SIG-M5 treated with dmso at 0.1 percent for 504 hours (cell line): ENCODE data around the gene C16orf82.

Experiments
- DNase-seq: peaks from one replicate; lab custom pipeline; 2025; ENCODE audit not compliant: unreplicated experiment; lab: John Stamatoyannopoulos, UW

Gene C16orf82

DNA sequence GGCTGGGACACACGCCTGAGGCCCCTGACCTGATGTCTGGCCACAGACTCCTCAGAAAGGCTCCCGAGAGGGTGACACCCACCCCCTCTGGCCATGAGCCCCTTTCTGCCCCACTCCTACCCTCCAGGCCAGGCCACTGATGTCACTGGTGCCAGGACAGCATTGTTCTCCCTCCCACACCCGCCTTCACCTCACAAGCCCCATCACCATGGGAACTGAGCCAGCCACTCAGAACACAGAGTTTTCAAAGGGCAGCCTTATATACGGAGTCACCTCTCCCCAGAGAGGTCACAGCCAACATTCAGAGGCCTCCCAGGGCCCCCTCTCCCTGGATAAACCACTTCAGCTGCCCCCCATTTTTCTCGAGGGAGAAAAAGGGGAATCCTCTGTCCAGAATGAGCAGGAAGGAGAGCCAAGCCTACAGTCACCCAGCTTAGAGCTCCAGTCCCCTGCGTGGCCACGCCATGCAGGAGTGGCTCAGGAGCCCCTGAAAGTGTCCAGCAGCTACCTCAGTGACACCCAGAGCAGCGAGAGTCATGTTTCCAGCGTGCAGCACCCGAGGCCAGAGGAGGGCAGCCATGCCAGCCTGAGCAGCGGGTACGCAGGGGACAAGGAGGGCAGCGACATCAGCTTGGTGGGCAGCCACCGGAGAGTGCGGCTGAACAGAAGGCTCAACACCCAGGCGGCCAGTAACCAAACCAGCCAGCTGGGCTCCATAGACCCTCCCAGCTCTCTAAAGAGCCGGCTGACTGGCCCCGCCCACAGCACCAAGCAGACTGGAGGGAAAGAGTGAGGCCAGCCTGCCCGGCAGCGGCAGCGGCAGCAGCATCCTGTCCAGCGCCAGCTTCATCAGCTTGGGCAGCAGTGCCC lies at the start of gene C16orf82:
TSS of gene C16orf82 (plus strand) at position 260 of the 870 bp plus-strand sequence.
- no peak for DNase-seq

DNA sequence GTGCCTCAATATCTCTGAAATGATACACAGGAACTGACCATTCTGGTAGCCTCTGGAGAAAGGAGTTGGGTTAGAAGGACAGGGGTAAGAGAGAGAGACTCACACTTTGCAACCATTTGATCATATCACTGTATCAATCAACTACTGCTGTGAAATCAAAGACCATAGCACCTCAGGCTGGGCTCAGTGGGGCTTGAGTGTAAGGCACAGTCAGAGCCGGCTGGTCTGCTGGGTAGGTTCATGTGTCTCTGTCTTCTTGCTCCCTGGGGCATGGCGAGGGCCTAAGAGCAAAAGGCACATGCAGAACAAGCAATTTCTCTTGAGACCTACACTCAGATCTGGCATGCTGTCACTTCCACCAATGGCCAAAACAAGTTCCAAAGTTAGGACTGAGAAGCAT lies 46.7 kb upstream of the C16orf82 start:
- no peak for DNase-seq

DNA sequence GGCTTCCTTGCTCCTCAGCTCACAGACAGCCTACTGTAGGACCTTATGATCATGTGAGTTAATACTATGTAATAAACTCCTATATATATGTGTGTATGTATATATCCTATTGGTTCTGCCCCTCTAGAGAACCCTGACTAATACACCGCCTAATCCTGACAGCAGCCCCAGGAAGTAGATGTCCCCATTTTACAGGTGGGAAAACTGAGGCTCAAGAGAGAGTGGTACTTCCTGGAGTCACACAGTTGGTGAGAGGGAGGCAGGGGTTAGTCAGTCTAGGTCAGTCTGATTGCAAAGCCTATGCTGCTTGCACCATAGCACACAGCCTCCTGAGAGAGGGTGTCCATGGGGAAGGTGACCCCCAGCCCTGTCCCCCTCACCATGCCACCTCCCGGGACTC lies 42.7 kb upstream of the C16orf82 start:
- DNase-seq, result no peak

DNA sequence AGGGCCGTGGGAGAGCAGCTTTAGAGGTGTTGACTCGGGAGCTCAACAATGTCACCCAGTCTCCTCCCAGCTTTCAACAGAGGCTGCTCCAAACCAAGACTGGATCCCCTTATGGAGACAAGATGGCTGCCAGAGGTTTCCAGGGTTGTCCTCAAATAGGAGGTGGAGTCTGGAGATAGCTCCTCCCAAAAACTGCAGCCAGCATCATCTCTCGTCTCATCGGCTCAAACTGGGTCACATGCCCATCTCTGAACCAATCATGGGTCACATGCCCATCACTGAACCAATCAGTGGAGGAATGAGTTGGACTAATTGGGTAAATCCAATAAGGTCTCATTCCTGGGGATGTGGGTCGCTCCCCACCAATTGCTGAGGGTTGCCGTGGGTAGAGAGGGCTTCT lies 41.1 kb upstream of the C16orf82 start:
- no peak for DNase-seq

DNA sequence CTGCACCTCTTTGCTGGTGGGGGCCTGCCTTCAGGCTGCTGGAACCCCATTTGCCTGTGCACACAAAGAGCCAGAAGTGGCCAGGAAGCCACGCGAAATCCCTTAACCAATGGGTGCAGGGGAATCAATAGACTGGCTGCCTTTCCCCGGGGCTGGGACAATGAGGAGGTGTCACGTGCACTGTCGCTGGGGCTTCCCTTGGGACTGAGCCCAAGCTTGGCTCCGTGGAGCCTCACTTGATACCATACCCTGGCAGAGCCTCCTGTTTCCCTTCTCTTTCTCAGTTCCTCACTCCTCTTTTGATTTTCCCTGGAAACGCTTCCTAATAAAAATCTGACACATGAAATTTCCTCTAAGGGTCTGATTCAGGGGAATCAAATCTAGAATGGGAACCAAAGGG lies 38.8 kb upstream of the C16orf82 start:
- DNase-seq, result no peak

DNA sequence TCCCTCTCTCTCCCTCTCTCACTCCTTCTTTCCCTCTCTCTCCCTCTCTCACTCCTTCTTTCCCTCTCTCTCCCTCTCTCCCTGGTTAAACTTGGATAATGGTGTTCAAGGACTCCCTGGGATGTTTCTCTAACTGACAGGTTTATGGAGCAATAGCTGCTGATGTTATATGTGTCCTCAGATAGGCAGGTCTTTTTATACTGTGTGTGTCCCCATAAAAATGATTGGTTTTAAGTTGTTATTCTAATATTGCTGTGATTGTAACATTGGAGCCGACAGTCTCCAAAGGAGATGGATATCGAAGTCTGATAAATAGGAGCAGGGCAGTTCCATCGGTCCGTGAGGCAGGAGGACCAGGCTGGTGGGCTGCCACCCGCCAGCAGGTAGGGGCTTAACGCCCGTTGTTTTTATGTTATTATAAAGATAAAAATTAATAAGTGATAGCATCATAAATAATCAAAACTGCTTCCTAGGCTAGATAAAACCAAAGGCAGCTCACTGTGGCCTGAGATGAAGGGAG lies 38.1 kb upstream of the C16orf82 start:
- no peak for DNase-seq

DNA sequence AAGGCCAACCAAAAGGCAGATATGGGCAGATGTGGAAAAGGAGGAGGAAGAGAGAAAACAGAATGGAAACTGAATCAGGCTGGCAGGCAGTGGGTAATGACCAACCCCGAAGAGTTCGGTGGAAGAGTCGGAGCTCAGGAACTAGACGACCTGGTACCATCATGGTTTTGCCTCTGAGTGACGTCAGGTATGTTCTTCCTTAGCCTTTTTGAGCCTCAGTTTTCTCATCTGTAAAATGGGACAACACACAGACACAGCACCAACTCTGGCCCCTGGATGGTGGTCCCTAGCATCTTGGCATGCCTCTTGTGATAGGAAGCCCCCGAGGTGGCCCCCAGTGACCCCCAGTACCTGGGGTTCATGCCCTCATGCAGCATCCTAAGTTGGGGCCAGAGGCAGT lies 37.2 kb upstream of the C16orf82 start:
- DNase-seq, result no peak

DNA sequence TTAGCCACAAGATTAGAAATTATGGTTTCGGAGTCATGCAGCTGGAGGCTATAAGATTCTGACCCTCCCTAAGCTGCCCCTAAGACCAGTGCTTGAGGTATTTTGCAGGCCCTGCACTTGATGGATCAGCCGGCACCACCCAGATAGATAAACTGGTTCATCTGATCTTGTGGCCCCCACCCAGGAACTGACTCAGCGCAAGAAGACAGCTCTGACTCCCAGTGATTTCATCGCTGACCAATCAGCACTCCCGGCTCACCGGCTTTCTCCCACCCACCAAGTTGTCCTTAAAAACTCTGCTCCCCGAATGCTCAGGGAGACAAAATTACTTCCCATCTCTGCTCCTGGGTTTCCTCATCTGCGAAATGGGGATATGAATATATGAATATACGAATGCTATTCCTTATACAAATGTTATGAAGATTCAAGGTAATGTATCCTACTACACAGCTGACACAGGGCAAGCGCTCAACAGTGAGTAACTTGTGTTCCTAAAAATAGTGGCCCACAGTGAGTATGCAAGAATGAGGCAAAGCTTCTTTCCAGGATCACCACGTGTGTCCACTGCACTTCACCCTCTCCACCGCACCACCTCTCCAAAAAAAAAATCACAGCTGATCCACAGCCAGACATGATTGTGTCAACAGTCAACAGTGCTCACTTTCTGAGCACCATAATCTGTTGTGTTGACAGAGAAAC lies 33.3 kb upstream of the C16orf82 start:
- DNase-seq, result no peak

DNA sequence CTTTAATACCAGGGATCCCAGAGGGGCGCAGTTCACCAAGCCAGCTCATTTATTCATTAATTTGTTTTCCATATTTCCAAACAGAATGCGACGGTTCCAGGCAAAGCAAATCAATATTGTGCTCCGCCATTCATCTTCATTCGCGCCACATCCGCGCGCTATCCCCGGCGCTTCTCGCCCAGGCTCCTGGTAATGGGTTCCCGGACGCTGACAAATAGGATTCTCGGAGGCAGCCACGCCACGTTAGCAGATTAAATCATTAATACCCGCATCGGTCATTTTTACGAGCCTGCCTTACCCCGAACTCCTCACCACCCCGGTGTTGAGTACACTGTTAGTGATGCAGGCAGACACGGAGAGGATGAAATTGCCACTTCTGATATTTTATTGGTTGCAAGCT lies 26.0 kb upstream of the C16orf82 start:
- no peak for DNase-seq

DNA sequence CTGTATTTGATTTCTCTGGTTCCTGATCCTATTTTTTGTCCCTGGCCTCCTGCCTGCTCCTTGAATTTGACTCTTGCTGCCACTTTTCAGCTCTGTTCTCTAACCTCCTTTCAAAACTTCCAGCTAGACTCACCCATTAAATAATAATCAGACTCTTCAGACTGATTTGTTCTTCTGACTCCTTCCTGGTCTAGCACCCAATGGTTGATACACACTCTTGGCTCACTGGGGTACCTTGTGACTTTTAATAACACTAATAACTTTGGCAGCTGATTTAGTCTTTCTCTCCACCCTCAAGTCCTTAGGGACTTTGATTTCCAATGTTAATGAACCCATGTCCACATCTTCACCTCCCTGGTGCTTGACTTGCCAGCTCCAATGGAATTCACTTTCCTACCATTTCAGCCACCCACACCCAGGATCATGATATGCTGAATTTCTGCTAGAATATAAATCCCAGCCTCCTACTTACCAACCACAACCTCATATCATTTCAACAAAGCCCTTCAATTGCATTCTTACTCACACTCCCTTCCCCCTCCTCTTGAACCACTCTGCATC lies 19.7 kb upstream of the C16orf82 start:
- DNase-seq, result no peak

DNA sequence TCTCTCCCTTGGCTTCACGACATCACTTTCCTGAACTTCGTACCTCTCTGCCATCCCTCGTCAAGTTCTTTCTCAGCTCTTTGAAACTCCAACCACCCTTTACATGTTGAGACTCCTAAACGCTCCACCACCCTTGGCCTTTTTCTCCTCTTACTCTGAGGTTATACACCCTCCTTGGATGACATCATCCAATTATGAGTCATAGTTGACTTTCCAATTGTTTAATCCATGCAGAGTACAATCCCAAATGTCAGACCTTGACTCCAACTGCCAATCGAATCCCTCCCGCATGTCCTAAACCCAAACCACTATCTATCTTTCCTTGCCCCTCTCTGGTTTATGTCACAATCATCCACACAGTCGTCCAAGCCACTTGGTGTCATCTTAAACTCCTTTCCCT lies 18.4 kb upstream of the C16orf82 start:
- no peak for DNase-seq

DNA sequence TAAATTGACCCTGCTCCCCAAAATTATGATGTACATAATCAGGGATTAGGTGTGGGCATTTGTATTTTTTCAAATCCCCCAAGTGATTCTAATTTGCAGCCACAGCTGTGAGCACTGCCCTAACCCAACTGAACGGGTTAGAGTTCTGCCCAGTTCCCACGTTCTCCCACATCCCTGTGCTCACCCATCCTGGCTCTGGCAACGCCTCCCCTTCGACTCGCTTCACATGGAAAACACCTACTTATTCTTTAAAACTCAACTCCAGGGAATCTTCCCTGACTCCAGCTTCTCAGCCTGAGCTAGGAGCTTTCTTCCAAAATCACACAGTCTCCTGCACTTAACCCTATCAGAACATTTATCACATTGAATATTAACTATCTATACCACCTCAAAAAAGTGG lies 17.6 kb upstream of the C16orf82 start:
- DNase-seq, result no peak

DNA sequence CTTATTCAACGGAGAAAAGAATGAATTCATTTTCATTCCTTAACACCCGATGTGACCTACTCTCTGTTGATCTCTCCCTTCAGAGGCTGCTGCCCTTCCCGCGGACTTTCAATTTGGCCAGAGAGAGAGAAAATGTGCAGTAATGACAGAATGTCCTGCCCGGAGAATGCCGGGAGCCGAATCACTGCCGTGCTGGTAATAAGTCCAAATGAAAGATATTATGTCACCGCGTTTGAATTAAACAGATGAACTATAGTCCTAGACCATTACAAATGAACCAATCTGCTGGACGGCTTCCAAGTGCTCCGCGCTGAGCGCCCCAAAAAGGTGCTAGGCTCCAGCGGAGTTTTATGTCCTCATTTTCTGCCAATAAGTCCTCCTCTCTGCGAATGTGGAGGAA lies 14.7 kb upstream of the C16orf82 start:
- DNase-seq, result no peak

DNA sequence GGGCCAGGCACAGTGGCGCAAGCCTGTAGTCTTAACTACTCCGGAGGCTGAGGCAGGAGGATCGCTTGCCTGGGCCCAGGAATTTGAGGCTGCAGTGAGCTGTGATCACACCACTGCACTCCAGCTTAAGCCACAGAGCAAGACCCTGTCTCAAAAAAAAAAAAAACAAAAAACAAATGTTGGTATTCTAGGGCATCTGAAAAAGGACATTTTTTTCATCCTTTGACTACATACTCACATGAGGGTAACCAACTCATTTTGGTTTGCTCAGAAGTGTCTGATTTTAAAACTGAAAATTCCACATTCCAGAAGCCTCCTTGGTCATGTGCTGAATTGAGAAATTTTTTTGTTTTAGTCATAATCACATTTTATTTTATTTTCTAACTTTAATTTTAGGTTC lies 12.7 kb upstream of the C16orf82 start:
- no peak for DNase-seq

DNA sequence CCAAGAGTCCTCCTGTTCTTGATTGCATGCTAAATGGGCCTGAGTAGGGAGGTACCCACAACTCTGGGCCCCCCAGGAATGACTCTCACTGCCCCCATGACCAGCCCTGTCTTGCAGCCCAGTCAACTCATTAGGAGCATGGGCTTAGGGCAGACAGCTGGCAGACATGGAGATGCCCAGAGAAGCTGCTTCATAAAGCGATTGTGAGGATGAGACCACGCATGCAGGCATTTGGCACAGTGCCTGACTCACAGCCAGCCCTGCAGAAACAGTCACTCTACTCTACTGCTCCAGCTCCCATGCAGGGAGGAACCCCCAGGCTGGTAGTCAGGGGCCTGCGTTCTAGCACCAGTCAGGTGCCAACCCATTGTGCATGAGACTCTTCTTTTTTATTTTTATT lies 8.4 kb upstream of the C16orf82 start:
- DNase-seq, result no peak

DNA sequence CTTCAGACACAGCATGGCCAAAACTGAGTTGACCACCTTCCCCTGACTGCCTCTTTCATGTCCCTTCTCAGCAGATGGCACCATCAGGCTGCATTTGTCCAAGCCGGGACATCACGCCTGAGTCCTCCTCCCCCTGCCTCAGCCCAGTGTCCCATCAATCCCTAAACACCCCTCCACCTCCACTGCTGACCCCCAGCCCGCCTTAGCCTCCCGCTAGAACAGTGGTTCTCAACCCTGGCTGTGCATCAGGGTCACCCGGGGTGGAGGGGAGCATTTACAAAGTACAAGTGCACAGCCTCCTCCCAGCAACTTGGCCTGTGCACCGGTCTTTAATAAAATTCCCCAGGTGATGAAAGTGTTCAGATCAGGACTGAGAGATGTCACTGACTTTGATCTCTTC lies 4.0 kb downstream of the C16orf82 start:
- DNase-seq, result no peak

DNA sequence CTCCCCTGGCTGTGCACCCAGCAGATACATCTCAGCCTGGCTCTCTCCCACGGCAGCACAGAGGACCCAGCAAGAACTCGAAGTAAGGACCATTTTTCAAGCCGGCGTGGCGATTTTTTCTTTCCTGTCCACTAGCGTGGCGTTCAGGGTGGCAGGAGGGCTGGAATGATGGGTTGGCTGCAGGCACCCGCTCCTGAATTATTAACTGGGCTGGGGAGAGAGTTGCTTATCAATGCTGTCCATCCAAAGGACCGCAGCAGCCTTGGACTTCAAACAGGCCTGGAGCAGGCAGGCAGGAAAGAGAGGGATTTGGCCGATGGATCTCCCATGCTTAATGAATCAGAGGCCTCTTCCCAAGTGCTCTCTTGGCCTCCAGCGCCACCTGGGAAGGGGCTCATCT lies 7.0 kb downstream of the C16orf82 start:
- no peak for DNase-seq

DNA sequence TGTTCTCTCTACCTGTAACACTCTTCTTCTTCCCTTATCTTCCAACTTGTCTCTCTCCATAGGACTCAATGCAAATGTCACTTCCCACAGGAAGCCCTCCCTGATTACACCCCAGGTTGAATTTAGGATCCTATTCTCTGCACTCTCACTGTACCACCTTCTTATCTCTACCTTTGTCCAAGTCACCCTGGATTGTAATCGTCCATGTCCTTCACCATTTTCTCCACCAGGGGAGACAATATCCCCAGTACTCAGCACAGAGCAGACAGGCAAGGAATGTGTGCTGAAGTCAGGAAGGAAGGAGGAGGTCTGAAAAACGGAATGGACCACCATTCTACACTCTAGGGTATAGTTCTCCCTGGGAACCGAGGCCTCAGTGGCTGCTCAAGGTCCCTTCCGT lies 14.2 kb downstream of the C16orf82 start:
- peak; percentile 3 for DNase-seq

DNA sequence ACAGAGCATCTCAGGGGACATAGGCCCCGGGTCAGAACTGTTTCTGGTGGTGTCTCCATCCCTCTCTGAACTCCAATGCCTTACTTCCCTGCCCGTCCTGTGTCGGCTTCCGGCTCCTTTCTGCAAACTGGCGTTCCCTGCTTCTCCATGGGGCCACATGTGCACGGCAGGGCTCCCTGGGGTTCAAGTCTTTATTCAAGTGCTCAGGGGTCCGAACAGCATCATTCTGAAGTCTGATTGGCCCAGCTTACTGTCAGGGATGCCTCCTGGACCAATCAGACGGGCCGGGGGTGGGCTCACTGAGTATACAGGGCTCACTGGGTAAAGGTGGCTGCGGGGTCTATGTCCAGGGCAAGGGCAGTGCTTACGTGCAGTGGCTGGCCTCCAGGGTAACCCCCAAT lies 17.1 kb downstream of the C16orf82 start:
- no peak for DNase-seq

DNA sequence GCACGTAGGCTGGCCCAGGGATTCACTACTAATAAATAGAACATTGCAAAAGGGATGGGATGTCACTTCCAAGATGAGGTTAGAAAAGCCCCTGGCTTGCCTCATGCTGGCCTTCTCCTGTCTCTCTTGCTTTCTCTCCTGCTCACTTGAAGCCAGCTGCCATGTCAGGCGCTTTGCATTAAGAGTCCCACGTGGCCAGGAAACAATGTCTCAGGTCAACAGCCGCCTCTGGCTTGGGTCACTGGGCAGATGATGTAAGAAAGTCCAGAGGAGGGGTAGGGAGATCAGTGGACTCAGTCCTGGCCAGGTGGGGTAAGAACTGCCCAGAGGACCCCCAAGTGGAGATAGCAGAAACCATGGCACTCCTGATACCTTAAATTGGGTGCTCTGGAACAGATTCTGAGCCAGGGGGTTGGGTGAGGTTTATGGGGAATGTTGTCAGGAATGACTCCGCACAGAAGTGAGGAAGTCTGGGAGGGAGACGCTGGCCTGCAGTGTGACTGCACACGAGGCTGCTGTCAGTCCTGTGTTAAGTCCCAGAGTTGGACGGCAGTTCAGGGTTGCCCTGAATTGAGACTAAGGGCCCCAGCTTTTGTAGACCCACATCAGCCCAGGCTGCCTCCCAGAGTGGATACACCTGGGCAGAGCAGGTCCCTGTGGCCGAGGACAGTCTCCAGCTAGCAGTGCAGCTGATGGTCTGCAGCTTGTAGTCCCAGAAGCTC lies 17.7 kb downstream of the C16orf82 start:
- DNase-seq, result no peak

DNA sequence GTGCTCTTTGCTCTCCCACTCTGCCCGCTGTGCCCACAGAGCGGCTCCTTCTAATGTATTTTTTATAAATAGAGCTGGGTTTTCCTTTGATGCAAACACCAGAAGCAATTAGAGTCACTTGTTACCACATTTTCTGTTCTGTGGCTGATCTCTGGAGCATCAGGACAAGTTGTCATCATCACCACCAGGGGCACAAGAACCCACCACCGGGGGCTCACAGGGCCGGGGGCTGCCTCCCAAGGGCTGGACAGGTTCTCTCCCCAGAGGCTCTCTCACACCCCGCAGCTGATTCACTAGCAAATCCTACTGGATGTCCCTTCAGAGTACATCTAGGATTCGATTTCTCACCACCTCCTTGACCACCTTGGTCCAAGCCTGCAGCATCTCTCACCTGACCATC lies 18.5 kb downstream of the C16orf82 start:
- no peak for DNase-seq
